22Rv1 (cell line): ENCODE results near the gene PNMA1.

ENCODE experiments used
- H3K27ac ChIP-seq: fragments of 450-650 bp; 2 replicates; pipeline ENCODE4 v1.5.1; 2017
- ZFX ChIP-seq: fragments of 450-650 bp; IDR thresholded peaks from 2 replicates; pipeline ENCODE4 v1.6.1; 2017; ENCODE audit warnings: antibody characterized with exemption, borderline replicate concordance
- TF ChIP-seq, protein P1 (sequence below): fragments of 450-650 bp; IDR thresholded peaks from 2 replicates; pipeline ENCODE4 v1.5.1; 2017; ENCODE audit warnings: mild to moderate bottlenecking

Gene PNMA1

GRCh38 chr14:73665130-73665529 lies 49.1 kb downstream of the PNMA1 start:
- TF ChIP-seq, protein P1, sequence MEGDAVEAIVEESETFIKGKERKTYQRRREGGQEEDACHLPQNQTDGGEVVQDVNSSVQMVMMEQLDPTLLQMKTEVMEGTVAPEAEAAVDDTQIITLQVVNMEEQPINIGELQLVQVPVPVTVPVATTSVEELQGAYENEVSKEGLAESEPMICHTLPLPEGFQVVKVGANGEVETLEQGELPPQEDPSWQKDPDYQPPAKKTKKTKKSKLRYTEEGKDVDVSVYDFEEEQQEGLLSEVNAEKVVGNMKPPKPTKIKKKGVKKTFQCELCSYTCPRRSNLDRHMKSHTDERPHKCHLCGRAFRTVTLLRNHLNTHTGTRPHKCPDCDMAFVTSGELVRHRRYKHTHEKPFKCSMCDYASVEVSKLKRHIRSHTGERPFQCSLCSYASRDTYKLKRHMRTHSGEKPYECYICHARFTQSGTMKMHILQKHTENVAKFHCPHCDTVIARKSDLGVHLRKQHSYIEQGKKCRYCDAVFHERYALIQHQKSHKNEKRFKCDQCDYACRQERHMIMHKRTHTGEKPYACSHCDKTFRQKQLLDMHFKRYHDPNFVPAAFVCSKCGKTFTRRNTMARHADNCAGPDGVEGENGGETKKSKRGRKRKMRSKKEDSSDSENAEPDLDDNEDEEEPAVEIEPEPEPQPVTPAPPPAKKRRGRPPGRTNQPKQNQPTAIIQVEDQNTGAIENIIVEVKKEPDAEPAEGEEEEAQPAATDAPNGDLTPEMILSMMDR: no peak
- TF ChIP-seq ZFX: no peak
- H3K27ac ChIP-seq: no peak overlapping the region

- H3K27ac ChIP-seq: no peak overlapping the region
- TF ChIP-seq ZFX: no peak
- TF ChIP-seq, protein P1: no peak
These were observed 50.5 kb downstream of the PNMA1 start for GRCh38 chr14:73663548-73664212.

- TF ChIP-seq, protein P1: peak; percentile 26; the same call in 1 of the 2 replicates
- TF ChIP-seq ZFX: no peak
- no peak overlapping the region for H3K27ac ChIP-seq
These were observed 51.7 kb downstream of the PNMA1 start for GRCh38 chr14:73662487-73662943.

DNA sequence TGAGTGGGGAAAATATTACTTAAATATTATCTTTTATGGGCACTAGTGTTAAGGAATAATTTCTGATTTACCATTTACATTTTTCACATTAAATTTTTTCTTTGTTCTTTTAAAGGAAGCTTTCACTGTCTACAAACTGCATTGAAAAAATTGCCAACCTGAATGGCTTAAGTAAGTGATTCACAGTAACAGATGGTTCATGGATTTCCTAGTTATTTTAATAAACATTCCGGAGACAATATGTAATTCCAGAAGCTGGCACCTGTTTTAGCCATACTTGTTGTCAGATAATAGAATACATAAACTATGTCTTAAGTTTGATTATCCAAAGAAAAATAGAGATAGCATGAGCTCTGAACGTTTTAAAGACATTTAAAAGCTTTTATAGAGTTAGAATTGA lies 52.3 kb downstream of the PNMA1 start:
- no peak overlapping the region for H3K27ac ChIP-seq
- TF ChIP-seq, protein P1: no peak
- no peak for TF ChIP-seq ZFX
